Measurements from ENCODE around the gene MED12L. TPM values are rescaled to one million over a fixed set of nuclear protein-coding genes. Genes with fewer than 3 reads are reported as not detected.

The MED12L gene
- total and polyA plus RNA-seq, 10 of the 15 experiments (the other 5 are each of a cell fraction or from before 2014, with no cell fraction given) = 0.01 to 0.06 (median 0.03) TPM; not detected in 2

DNA sequence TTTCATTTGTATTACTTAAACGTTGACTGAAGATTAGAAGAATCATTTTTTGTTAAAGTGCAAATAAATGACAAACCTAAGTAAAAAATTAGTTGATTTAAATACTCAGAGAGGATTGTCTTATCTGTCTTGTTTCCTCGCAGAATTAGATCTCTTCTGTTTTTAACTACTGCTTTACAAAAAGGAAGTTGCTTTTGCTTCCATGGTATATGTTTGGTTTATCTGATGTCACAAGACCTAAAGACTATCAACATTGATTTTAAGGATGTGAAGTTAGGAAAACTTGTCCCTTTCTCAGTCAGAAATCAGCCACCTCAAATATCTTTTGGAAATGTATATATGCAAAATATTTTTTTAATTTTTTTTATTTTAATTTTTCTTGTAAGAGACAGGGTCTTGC, 88.9 kb downstream of the MED12L start:
- 60% methylated on average over 2 of the region's 2 CpGs for WGBS (ENCODE audit: insufficient coverage, insufficient replicate concordance, low lambda C conversion rate, missing lambda C conversion rate)
- in situ Hi-C loops (cut with MboI) = loop anchor here (5.0 kb wide), 1 partner anchor 103 kb away; the partner anchor contains the start of gene P2RY14
- POLR2A ChIA-PET = no interaction called here

DNA sequence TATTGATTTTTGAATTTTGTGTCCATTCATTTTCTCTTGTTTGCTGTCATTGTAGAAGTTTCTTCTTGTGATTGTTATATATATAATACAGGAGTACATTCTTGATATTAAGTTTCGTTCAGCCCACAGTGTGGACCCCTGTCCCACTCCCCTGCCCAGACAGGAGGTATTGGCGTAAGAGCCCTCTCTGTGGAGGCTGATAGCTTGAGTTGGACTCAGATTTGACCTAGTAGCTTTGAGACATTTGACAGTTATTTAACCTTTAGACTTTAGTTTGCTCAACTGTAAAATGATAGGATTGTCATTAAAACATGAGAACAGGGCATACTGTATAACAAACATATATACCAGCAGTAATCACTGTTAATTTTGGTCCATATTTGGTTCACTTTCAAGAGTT, 90.5 kb downstream of the MED12L start:
- Histone ChIP-seq H3K4me1 (ENCODE audit: control insufficient read depth, insufficient read depth, low read length) (peaks cover 7% of the 10 kb centered on the region), H3K9me3 (replicated peaks; ENCODE audit: control insufficient read depth, insufficient read depth, low read length) (no peaks in the 10 kb centered on the region), H3K27me3 (replicated peaks in 1 of 2; ENCODE audit: control insufficient read depth in 2 of 2, insufficient read depth in 2 of 2, low read length in 1 of 2) (no peaks in the 10 kb centered on the region), H3K4me2 (ENCODE audit: control insufficient read depth, insufficient read depth) (no peak overlapping the region), H3K27ac (ENCODE audit: control insufficient read depth, insufficient read depth) (no peak overlapping the region), H3K4me3 (no peak overlapping the region), H3K36me3 (ENCODE audit: control insufficient read depth in 2 of 2, insufficient read depth in 2 of 2, low read length in 1 of 2) (no peaks in the 10 kb centered on the region), H3K79me2 (ENCODE audit: control insufficient read depth, insufficient read depth, low read length) (no peaks in the 10 kb centered on the region), H3K9ac (ENCODE audit: control insufficient read depth, insufficient read depth, low read length) (no peak overlapping the region), H4K20me1 (ENCODE audit: control insufficient read depth, insufficient read depth) (no peaks in the 10 kb centered on the region), H2AFZ (ENCODE audit: control insufficient read depth, low read depth, low read length) (no peak overlapping the region)
- SMC1A ChIA-PET (ENCODE audit: uncharacterized antibody, unreplicated experiment) = interaction anchor here (1.1 kb wide), 1 partner anchor 11 kb away, joined by 4 read pairs; no protein-coding TSS in a partner anchor
- RAD21 ChIA-PET (ENCODE audit: unreplicated experiment) = no interaction called here
- POLR2A ChIA-PET = no interaction called here
- 42% methylated on average over 2 of the region's 2 CpGs for WGBS (ENCODE audit: insufficient coverage, insufficient replicate concordance, low lambda C conversion rate, missing lambda C conversion rate)
- ATAC-seq = no peak
- TF ChIP-seq BCL11A (IDR thresholded peaks at IDR 0.05; ENCODE audit: low read depth, low read length) (no peak), RELA (IDR thresholded peaks at IDR 0.05; ENCODE audit: borderline replicate concordance, partially characterized antibody) (no peak), HDAC6 (IDR thresholded peaks at IDR 0.05; ENCODE audit: unreplicated experiment) (no peak), FOXM1 (IDR thresholded peaks at IDR 0.05; ENCODE audit: low read depth, low read length) (no peak), PKNOX1 (IDR thresholded peaks at IDR 0.05) (no peak), YY1 (IDR thresholded peaks at IDR 0.05; ENCODE audit: low read depth, low read length) (no peak)
- TF ChIP-seq, protein P1, sequence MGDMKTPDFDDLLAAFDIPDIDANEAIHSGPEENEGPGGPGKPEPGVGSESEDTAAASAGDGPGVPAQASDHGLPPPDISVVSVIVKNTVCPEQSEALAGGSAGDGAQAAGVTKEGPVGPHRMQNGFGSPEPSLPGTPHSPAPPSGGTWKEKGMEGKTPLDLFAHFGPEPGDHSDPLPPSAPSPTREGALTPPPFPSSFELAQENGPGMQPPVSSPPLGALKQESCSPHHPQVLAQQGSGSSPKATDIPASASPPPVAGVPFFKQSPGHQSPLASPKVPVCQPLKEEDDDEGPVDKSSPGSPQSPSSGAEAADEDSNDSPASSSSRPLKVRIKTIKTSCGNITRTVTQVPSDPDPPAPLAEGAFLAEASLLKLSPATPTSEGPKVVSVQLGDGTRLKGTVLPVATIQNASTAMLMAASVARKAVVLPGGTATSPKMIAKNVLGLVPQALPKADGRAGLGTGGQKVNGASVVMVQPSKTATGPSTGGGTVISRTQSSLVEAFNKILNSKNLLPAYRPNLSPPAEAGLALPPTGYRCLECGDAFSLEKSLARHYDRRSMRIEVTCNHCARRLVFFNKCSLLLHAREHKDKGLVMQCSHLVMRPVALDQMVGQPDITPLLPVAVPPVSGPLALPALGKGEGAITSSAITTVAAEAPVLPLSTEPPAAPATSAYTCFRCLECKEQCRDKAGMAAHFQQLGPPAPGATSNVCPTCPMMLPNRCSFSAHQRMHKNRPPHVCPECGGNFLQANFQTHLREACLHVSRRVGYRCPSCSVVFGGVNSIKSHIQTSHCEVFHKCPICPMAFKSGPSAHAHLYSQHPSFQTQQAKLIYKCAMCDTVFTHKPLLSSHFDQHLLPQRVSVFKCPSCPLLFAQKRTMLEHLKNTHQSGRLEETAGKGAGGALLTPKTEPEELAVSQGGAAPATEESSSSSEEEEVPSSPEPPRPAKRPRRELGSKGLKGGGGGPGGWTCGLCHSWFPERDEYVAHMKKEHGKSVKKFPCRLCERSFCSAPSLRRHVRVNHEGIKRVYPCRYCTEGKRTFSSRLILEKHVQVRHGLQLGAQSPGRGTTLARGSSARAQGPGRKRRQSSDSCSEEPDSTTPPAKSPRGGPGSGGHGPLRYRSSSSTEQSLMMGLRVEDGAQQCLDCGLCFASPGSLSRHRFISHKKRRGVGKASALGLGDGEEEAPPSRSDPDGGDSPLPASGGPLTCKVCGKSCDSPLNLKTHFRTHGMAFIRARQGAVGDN (IDR thresholded peaks at IDR 0.05) = no peak
- CTCF ChIA-PET = no interaction called here
- BruUV-seq (replicated peaks) = no TSS peak
- intact Hi-C loops (cut with micrococcal nuclease; ENCODE audit: unreplicated experiment) = no loop called here
- no peak for FAIRE-seq
- in situ Hi-C loops (cut with MboI) = no loop called here
- DNase-seq (ENCODE audit: low read depth, low spot score) = no peak

More for the DNA sequence above, 88.9 kb downstream of the MED12L start:
- BruUV-seq (replicated peaks) = no TSS peak
- intact Hi-C loops (cut with micrococcal nuclease; ENCODE audit: unreplicated experiment) = no loop called here
- Histone ChIP-seq H3K9me3 (replicated peaks; ENCODE audit: control insufficient read depth, insufficient read depth, low read length) (no peaks in the 10 kb centered on the region), H4K20me1 (ENCODE audit: control insufficient read depth, insufficient read depth) (no peaks in the 10 kb centered on the region), H3K4me1 (ENCODE audit: control insufficient read depth, insufficient read depth, low read length) (peaks cover 19% of the 10 kb centered on the region), H2AFZ (ENCODE audit: control insufficient read depth, low read depth, low read length) (no peak overlapping the region), H3K4me3 (no peak overlapping the region), H3K9ac (ENCODE audit: control insufficient read depth, insufficient read depth, low read length) (no peak overlapping the region), H3K27me3 (replicated peaks in 1 of 2; ENCODE audit: control insufficient read depth in 2 of 2, insufficient read depth in 2 of 2, low read length in 1 of 2) (no peaks in the 10 kb centered on the region), H3K27ac (ENCODE audit: control insufficient read depth, insufficient read depth) (no peak overlapping the region), H3K36me3 (ENCODE audit: control insufficient read depth in 2 of 2, insufficient read depth in 2 of 2, low read length in 1 of 2) (no peaks in the 10 kb centered on the region), H3K4me2 (ENCODE audit: control insufficient read depth, insufficient read depth) (no peak overlapping the region), H3K79me2 (ENCODE audit: control insufficient read depth, insufficient read depth, low read length) (no peaks in the 10 kb centered on the region)
- CTCF ChIA-PET = interaction anchor here (1.6 kb wide), 1 partner anchor 53 kb away, joined by 7 read pairs; no protein-coding TSS in a partner anchor
- no peak for FAIRE-seq
- TF ChIP-seq ASH2L (IDR thresholded peaks at IDR 0.05; ENCODE audit: borderline replicate concordance, low read depth) (no peak), HCFC1 (IDR thresholded peaks at IDR 0.05; ENCODE audit: low read length) (no peak), CREB1 (IDR thresholded peaks at IDR 0.05; ENCODE audit: low read depth) (no peak), RFX5 (IDR thresholded peaks at IDR 0.05; ENCODE audit: low read depth, low read length) (no peak), ETV6 (conservative IDR thresholded peaks at IDR 0.05 in 1 of 2, IDR thresholded peaks at IDR 0.05 in 1 of 2; ENCODE audit: borderline replicate concordance in 1 of 2, low read depth in 1 of 2) (no peak)
- TF ChIP-seq, protein P2, sequence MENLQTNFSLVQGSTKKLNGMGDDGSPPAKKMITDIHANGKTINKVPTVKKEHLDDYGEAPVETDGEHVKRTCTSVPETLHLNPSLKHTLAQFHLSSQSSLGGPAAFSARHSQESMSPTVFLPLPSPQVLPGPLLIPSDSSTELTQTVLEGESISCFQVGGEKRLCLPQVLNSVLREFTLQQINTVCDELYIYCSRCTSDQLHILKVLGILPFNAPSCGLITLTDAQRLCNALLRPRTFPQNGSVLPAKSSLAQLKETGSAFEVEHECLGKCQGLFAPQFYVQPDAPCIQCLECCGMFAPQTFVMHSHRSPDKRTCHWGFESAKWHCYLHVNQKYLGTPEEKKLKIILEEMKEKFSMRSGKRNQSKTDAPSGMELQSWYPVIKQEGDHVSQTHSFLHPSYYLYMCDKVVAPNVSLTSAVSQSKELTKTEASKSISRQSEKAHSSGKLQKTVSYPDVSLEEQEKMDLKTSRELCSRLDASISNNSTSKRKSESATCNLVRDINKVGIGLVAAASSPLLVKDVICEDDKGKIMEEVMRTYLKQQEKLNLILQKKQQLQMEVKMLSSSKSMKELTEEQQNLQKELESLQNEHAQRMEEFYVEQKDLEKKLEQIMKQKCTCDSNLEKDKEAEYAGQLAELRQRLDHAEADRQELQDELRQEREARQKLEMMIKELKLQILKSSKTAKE (IDR thresholded peaks at IDR 0.05; ENCODE audit: low read depth, poor library complexity, severe bottlenecking) = no peak
- SMC1A ChIA-PET (ENCODE audit: uncharacterized antibody, unreplicated experiment) = no interaction called here
- RAD21 ChIA-PET (ENCODE audit: unreplicated experiment) = no interaction called here
- DNase-seq (ENCODE audit: low read depth, low spot score) = no peak
- no peak for ATAC-seq

Measured in GM12878 (cell line).